Measurements from ENCODE around the gene PPHLN1.
"Not testable (repeated sequence)": the region's sequence is repeated elsewhere in the genome, so short reads cannot be mapped to it uniquely, and the experiment has no call there.

The PPHLN1 gene

DNA sequence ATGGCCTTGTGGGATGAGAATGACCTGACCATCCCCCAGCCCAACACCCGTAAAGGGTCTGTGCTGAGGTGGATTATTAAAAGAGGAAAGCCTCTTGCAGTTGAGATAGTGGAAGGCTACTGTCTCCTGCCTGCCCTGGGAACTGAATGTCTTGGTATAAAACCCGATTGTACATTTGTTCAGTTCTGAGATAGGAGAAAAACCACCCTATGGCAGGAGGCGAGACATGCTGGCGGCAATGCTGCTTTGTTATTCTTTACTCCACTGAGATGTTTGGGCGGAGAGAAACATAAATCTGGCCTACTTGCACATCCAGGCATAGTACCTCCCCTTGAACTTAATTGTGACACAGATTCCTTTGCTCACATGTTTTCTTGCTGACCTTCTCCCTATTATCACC is 62.1 kb downstream of the PPHLN1 start:
- H3K4me3 ChIP-seq (ENCODE audit: low read length); H3K79me1 ChIP-seq (ENCODE audit: low read length); H3K23ac ChIP-seq (ENCODE audit: low read length); H2BK5ac ChIP-seq (ENCODE audit: low read length); H4K8ac ChIP-seq (ENCODE audit: low read depth, low read length); H3K4me2 ChIP-seq (ENCODE audit: low read length); DNase-seq; H3K9ac ChIP-seq (ENCODE audit: low read length); H2AK5ac ChIP-seq (ENCODE audit: low read length); H2BK15ac ChIP-seq (replicated peaks; ENCODE audit: low read depth); H2BK120ac ChIP-seq (ENCODE audit: low read depth, low read length); H3K56ac ChIP-seq (ENCODE audit: low read length); H3K79me2 ChIP-seq (ENCODE audit: control insufficient read depth, insufficient read depth, low read length); H3K36me3 ChIP-seq (ENCODE audit: control insufficient read depth, insufficient read depth, low read length); H3K4me1 ChIP-seq (ENCODE audit: control insufficient read depth, low read depth, low read length); H3K27me3 ChIP-seq (ENCODE audit: insufficient read depth, low read length, poor library complexity); H3K18ac ChIP-seq (ENCODE audit: low read length); H4K5ac ChIP-seq (ENCODE audit: low read length); H3K4ac ChIP-seq (ENCODE audit: low read depth, low read length); H3K27ac ChIP-seq (ENCODE audit: low read depth, low read length): not testable (repeated sequence)
- WGBS (ENCODE audit: extremely low coverage, insufficient coverage, low lambda C conversion rate) = no CpG with 5 or more reads among the region's 5 CpGs

DNA sequence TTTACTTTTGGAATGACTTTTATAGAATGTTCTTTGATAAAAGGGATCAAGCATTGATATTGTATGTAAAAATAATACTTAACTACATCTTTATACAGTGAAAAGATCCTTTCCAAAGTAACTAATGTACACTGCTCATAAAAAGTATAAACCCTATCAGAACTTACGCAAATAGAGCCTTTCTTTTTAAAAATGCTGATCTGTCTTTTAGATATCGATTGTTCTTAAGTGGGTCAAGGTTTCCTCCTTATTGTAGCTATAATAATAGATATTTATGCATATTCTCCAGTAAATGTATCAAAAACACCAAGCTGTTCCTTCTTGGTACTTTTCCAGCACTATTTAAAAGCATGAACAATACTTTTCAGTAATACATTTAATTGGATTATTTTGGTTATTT is 68.5 kb downstream of the PPHLN1 start:
- no peaks in the 10 kb centered on the region for H3K36me3 ChIP-seq (ENCODE audit: control insufficient read depth, insufficient read depth, low read length)
- no CpG with 5 or more reads among the region's 2 CpGs for WGBS (ENCODE audit: extremely low coverage, insufficient coverage, low lambda C conversion rate)
- no peak overlapping the region for H3K4ac ChIP-seq (ENCODE audit: low read depth, low read length)
- no peak overlapping the region for H2BK15ac ChIP-seq (replicated peaks; ENCODE audit: low read depth)
- H3K9ac ChIP-seq (ENCODE audit: low read length) = no peak overlapping the region
- H2AK5ac ChIP-seq (ENCODE audit: low read length) = no peak overlapping the region
- H3K4me1 ChIP-seq (ENCODE audit: control insufficient read depth, low read depth, low read length) = no peaks in the 10 kb centered on the region
- no peak overlapping the region for H3K23ac ChIP-seq (ENCODE audit: low read length)
- no peaks in the 10 kb centered on the region for H3K79me1 ChIP-seq (ENCODE audit: low read length)
- no peak for DNase-seq
- no peak overlapping the region for H4K8ac ChIP-seq (ENCODE audit: low read depth, low read length)
- no peak overlapping the region for H4K5ac ChIP-seq (ENCODE audit: low read length)
- no peak overlapping the region for H3K27ac ChIP-seq (ENCODE audit: low read depth, low read length)
- H3K56ac ChIP-seq (ENCODE audit: low read length) = no peak overlapping the region
- H3K79me2 ChIP-seq (ENCODE audit: control insufficient read depth, insufficient read depth, low read length) = no peaks in the 10 kb centered on the region
- no peak overlapping the region for H3K18ac ChIP-seq (ENCODE audit: low read length)
- no peak overlapping the region for H2BK120ac ChIP-seq (ENCODE audit: low read depth, low read length)
- H2BK5ac ChIP-seq (ENCODE audit: low read length) = no peak overlapping the region
- H3K4me3 ChIP-seq (ENCODE audit: low read length) = no peak overlapping the region
- no peaks in the 10 kb centered on the region for H3K27me3 ChIP-seq (ENCODE audit: insufficient read depth, low read length, poor library complexity)
- H3K4me2 ChIP-seq (ENCODE audit: low read length) = no peak overlapping the region

DNA sequence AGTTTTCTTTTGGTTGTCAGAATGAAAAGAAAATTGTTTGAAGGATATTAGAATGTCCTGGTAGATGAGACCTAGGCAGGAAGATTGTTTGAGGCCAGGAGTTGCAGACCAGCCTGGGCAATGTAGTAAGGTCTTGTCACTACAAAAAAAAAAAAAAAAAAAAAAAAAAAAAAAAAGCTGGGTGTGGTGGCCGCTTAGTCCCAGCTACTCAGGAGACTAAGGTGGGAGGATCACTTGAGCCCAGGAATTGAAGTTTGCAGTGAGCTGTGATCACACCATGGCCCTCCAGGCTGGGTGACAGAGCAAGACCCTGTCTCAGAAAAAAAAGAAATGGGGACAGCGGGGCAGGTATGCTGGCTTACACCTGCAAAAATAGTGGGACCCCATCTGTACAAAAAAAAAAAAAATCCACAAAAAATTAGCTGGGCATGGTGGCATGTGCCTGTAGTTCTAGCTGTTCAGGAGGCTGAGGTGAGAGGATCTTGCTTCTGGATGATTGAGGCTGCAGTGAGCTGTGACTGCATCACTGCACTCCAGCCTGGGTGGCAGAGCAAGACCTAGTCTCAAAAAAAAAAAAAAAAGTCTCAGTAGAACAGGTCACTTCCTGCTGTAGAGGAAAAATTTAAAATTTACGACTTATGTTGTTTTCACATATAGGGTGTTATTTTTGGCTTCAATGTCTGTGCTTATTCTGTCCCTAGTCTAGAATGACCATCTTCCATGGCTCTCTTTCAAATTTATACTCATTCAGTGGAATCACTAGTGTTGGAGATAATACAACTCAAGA is 70.7 kb downstream of the PPHLN1 start:
- H3K9ac ChIP-seq (ENCODE audit: low read length) = no peak overlapping the region
- H2BK120ac ChIP-seq (ENCODE audit: low read depth, low read length) = no peak overlapping the region
- peaks cover 2% of the 10 kb centered on the region for H3K36me3 ChIP-seq (ENCODE audit: control insufficient read depth, insufficient read depth, low read length)
- no peak overlapping the region for H2AK5ac ChIP-seq (ENCODE audit: low read length)
- H4K8ac ChIP-seq (ENCODE audit: low read depth, low read length) = no peak overlapping the region
- H3K23ac ChIP-seq (ENCODE audit: low read length) = no peak overlapping the region
- H3K56ac ChIP-seq (ENCODE audit: low read length) = no peak overlapping the region
- no peak overlapping the region for H4K5ac ChIP-seq (ENCODE audit: low read length)
- H3K27ac ChIP-seq (ENCODE audit: low read depth, low read length) = no peak overlapping the region
- H3K4me3 ChIP-seq (ENCODE audit: low read length) = no peak overlapping the region
- H3K27me3 ChIP-seq (ENCODE audit: insufficient read depth, low read length, poor library complexity) = no peaks in the 10 kb centered on the region
- H3K4me1 ChIP-seq (ENCODE audit: control insufficient read depth, low read depth, low read length) = no peaks in the 10 kb centered on the region
- no peak overlapping the region for H3K4me2 ChIP-seq (ENCODE audit: low read length)
- no peaks in the 10 kb centered on the region for H3K79me1 ChIP-seq (ENCODE audit: low read length)
- H3K79me2 ChIP-seq (ENCODE audit: control insufficient read depth, insufficient read depth, low read length) = no peaks in the 10 kb centered on the region
- H3K4ac ChIP-seq (ENCODE audit: low read depth, low read length) = no peak overlapping the region
- no peak overlapping the region for H2BK15ac ChIP-seq (replicated peaks; ENCODE audit: low read depth)
- WGBS (ENCODE audit: extremely low coverage, insufficient coverage, low lambda C conversion rate) = no CpG with 5 or more reads among the region's 3 CpGs
- H2BK5ac ChIP-seq (ENCODE audit: low read length) = no peak overlapping the region
- no peak overlapping the region for H3K18ac ChIP-seq (ENCODE audit: low read length)
- DNase-seq = no peak

DNA sequence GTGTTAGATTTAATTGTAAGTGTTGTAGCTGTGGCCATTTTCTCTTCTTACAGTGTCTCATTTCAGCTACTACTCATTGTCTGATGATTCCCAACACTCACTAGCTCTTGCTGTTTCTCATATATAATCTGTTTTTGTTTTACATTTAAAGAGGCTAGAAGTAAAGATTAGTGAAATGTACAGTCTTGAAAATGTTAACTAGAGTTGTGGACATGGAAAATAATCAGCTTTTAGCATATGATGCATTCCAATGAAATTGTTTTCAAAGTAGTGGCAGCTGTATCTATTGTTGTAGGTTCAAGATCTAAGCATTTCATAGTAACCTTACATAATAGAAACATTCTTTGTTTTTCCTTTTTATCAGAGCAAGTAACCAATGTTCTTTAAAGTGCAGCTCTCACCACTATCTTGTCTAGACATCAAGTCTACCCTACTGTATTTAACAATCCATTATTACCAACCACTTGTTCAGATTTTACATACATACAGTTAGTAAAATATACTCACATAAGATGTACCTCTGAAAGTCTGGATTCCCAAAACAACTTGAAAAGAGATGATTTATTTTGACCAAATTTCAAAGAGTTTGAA is 76.9 kb downstream of the PPHLN1 start:
- H2BK5ac ChIP-seq (ENCODE audit: low read length) = no peak overlapping the region
- no peak for DNase-seq
- no peak overlapping the region for H4K5ac ChIP-seq (ENCODE audit: low read length)
- no peak overlapping the region for H3K56ac ChIP-seq (ENCODE audit: low read length)
- H3K79me2 ChIP-seq (ENCODE audit: control insufficient read depth, insufficient read depth, low read length) = no peaks in the 10 kb centered on the region
- no peak overlapping the region for H3K4ac ChIP-seq (ENCODE audit: low read depth, low read length)
- H2BK15ac ChIP-seq (replicated peaks; ENCODE audit: low read depth) = no peak overlapping the region
- H3K18ac ChIP-seq (ENCODE audit: low read length) = no peak overlapping the region
- no peak overlapping the region for H2BK120ac ChIP-seq (ENCODE audit: low read depth, low read length)
- H3K36me3 ChIP-seq (ENCODE audit: control insufficient read depth, insufficient read depth, low read length) = peaks cover 2% of the 10 kb centered on the region
- H3K4me1 ChIP-seq (ENCODE audit: control insufficient read depth, low read depth, low read length) = no peaks in the 10 kb centered on the region
- H3K27me3 ChIP-seq (ENCODE audit: insufficient read depth, low read length, poor library complexity) = no peaks in the 10 kb centered on the region
- no peak overlapping the region for H3K27ac ChIP-seq (ENCODE audit: low read depth, low read length)
- H3K4me3 ChIP-seq (ENCODE audit: low read length) = no peak overlapping the region
- no peak overlapping the region for H2AK5ac ChIP-seq (ENCODE audit: low read length)
- no peak overlapping the region for H3K23ac ChIP-seq (ENCODE audit: low read length)
- H3K79me1 ChIP-seq (ENCODE audit: low read length) = no peaks in the 10 kb centered on the region
- H3K4me2 ChIP-seq (ENCODE audit: low read length) = no peak overlapping the region
- H3K9ac ChIP-seq (ENCODE audit: low read length) = no peak overlapping the region
- H4K8ac ChIP-seq (ENCODE audit: low read depth, low read length) = no peak overlapping the region

DNA sequence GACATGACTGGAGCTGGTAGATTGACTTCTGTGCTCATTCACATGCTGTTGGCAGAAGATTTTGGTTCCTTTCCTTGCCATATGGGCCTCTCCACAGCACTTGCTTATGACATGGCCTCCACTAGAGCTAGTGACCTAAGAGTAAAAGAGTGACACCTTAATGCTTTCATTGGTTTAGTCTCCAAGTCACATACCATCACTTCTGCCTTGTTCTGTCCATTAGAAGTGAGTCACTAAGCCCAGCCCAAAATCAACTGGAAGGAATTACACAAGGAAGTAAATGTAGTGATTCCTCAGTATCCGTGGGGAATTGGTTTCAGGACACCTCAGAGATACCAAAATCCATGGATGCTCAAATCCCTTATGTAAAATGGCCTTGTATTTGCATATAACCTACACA is 81.3 kb downstream of the PPHLN1 start:
- H4K8ac ChIP-seq (ENCODE audit: low read depth, low read length) = no peak overlapping the region
- H2BK120ac ChIP-seq (ENCODE audit: low read depth, low read length) = no peak overlapping the region
- no CpG with 5 or more reads among the region's 1 CpG for WGBS (ENCODE audit: extremely low coverage, insufficient coverage, low lambda C conversion rate)
- no peak overlapping the region for H3K23ac ChIP-seq (ENCODE audit: low read length)
- H3K79me2 ChIP-seq (ENCODE audit: control insufficient read depth, insufficient read depth, low read length) = no peaks in the 10 kb centered on the region
- no peak overlapping the region for H2BK15ac ChIP-seq (replicated peaks; ENCODE audit: low read depth)
- H3K27me3 ChIP-seq (ENCODE audit: insufficient read depth, low read length, poor library complexity) = no peaks in the 10 kb centered on the region
- no peaks in the 10 kb centered on the region for H3K4me1 ChIP-seq (ENCODE audit: control insufficient read depth, low read depth, low read length)
- H2AK5ac ChIP-seq (ENCODE audit: low read length) = no peak overlapping the region
- no peak overlapping the region for H3K4me3 ChIP-seq (ENCODE audit: low read length)
- H2BK5ac ChIP-seq (ENCODE audit: low read length) = no peak overlapping the region
- H3K18ac ChIP-seq (ENCODE audit: low read length) = no peak overlapping the region
- H3K4ac ChIP-seq (ENCODE audit: low read depth, low read length) = no peak overlapping the region
- no peak overlapping the region for H4K5ac ChIP-seq (ENCODE audit: low read length)
- no peak overlapping the region for H3K27ac ChIP-seq (ENCODE audit: low read depth, low read length)
- H3K56ac ChIP-seq (ENCODE audit: low read length) = no peak overlapping the region
- DNase-seq = no peak
- H3K9ac ChIP-seq (ENCODE audit: low read length) = no peak overlapping the region
- H3K79me1 ChIP-seq (ENCODE audit: low read length) = no peaks in the 10 kb centered on the region
- H3K4me2 ChIP-seq (ENCODE audit: low read length) = no peak overlapping the region
- H3K36me3 ChIP-seq (ENCODE audit: control insufficient read depth, insufficient read depth, low read length) = no peaks in the 10 kb centered on the region

DNA sequence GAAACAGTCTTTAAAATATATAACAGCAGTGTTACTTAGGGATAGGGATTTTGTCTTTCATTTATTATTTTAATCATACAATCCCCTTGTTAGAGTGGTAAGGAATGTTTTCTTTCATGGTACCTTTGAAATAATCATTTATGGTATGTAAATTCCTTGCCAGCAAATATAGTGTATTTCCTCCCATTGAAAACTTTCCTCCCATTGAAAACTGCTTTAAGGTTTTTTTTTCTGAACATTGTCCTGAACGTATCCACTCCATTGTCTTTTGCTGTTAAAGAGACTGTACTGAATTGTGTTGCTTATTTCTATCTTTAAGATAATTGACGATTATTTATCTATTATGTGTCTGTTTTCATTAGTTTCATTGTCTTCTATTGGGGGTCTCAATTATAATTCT is 83.5 kb downstream of the PPHLN1 start:
- Histone ChIP-seq H2AK5ac (ENCODE audit: low read length) (no peak overlapping the region), H3K9ac (ENCODE audit: low read length) (no peak overlapping the region), H3K4ac (ENCODE audit: low read depth, low read length) (no peak overlapping the region), H3K4me3 (ENCODE audit: low read length) (no peak overlapping the region), H4K5ac (ENCODE audit: low read length) (no peak overlapping the region), H2BK120ac (ENCODE audit: low read depth, low read length) (no peak overlapping the region), H3K27ac (ENCODE audit: low read depth, low read length) (no peak overlapping the region), H3K18ac (ENCODE audit: low read length) (no peak overlapping the region), H4K8ac (ENCODE audit: low read depth, low read length) (no peak overlapping the region), H2BK15ac (replicated peaks; ENCODE audit: low read depth) (no peak overlapping the region), H3K4me1 (ENCODE audit: control insufficient read depth, low read depth, low read length) (no peaks in the 10 kb centered on the region), H3K36me3 (ENCODE audit: control insufficient read depth, insufficient read depth, low read length) (no peaks in the 10 kb centered on the region), H2BK5ac (ENCODE audit: low read length) (no peak overlapping the region), H3K79me1 (ENCODE audit: low read length) (no peaks in the 10 kb centered on the region), H3K23ac (ENCODE audit: low read length) (no peak overlapping the region), H3K79me2 (ENCODE audit: control insufficient read depth, insufficient read depth, low read length) (no peaks in the 10 kb centered on the region), H3K56ac (ENCODE audit: low read length) (no peak overlapping the region), H3K4me2 (ENCODE audit: low read length) (no peak overlapping the region), H3K27me3 (ENCODE audit: insufficient read depth, low read length, poor library complexity) (no peaks in the 10 kb centered on the region)
- WGBS (ENCODE audit: extremely low coverage, insufficient coverage, low lambda C conversion rate) = no CpG with 5 or more reads among the region's 2 CpGs
- no peak for DNase-seq

Data from mesendoderm (in vitro differentiated cells).